Measurements from ENCODE around the gene TOR1AIP2. TPM values are rescaled to one million over a fixed set of nuclear protein-coding genes. Genes with fewer than 3 reads are reported as not detected.

TOR1AIP2 gene
- total and polyA plus RNA-seq, 2 donors (not counting 3 experiments of a cell fraction or from before 2014, with no cell fraction given) = 18.6 to 101 TPM

DNA sequence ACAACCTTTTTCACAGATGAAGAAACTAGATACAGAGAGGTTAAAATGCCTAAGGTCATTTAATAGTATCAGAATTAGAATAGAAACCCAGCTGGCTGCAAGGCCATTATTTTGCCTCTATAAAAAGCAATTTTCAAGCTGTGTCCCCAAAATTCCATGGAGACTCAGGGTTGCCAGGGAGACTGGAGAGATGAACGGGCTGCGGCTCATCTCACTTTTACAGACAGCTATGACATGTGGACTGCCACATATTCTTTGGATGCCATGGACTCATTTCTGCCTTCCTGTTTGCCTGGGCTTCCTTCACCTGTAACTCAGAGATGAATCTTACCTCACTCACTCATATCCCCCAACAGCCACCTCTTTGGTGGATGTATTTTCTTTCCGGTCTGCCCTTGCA is 17.0 kb downstream of the TOR1AIP2 start:
- Histone ChIP-seq H3K27me3 (ENCODE audit: control insufficient read depth in 2 of 2, insufficient read depth in 2 of 2, low read length in 2 of 2) (no peaks in the 10 kb centered on the region), H3K4me3 (replicated peaks in 1 of 3; ENCODE audit: insufficient read depth in 1 of 3, low read depth in 1 of 3, low read length in 3 of 3) (no peak overlapping the region), H3K9me1 (replicated peaks; ENCODE audit: control insufficient read depth, extremely low read depth, insufficient read depth, low read length) (no peaks in the 10 kb centered on the region), H2AFZ (ENCODE audit: low read depth, low read length) (no peak overlapping the region), H3K4me1 (ENCODE audit: control insufficient read depth, extremely low read depth, insufficient read depth, low read length) (no peaks in the 10 kb centered on the region), H3K27ac (ENCODE audit: insufficient read depth, low read depth, low read length) (no peak overlapping the region), H3K9ac (replicated peaks; ENCODE audit: extremely low read depth, insufficient read depth, low read length) (no peak overlapping the region), H3K9me3 (replicated peaks; ENCODE audit: control insufficient read depth, insufficient read depth, low read length) (no peaks in the 10 kb centered on the region), H3K4me2 (ENCODE audit: insufficient read depth, low read length) (no peak overlapping the region), H4K20me1 (replicated peaks; ENCODE audit: control insufficient read depth, extremely low read depth, insufficient read depth, low read length) (no peaks in the 10 kb centered on the region), H3K79me2 (ENCODE audit: control insufficient read depth, insufficient read depth, low read length) (peaks cover 13% of the 10 kb centered on the region), H3K36me3 (ENCODE audit: control insufficient read depth in 2 of 2, extremely low read depth in 1 of 2, insufficient read depth in 2 of 2, low read length in 2 of 2) (peaks cover 12 to 13% of the 10 kb centered on the region in 2 experiments)
- ChIA-PET POLR2A (no interaction called here), CTCF (interaction anchor here (0.7 to 1.8 kb wide), 6 partner anchors 11 to 488 kb away, joined by 3 to 5 read pairs (median 3); no protein-coding TSS in a partner anchor)
- dilution Hi-C loops (cut with MboI; ENCODE audit: extremely low pct_ligation_motif_present, low sequenced_read_pairs) = no loop called here
- no TSS peak for BruUV-seq (replicated peaks)
- intact Hi-C loops (cut with micrococcal nuclease) = no loop called here
- no peak for FAIRE-seq
- TF ChIP-seq FOS (IDR thresholded peaks at IDR 0.05; ENCODE audit: borderline replicate concordance, insufficient read depth, low read length) (no peak), JUN (IDR thresholded peaks at IDR 0.05; ENCODE audit: borderline replicate concordance, insufficient read depth, insufficient read length, low read depth) (no peak), EZH2 (IDR thresholded peaks at IDR 0.05; ENCODE audit: borderline replicate concordance, low read depth, low read length, severe bottlenecking) (no peak), POLR2A (IDR thresholded peaks at IDR 0.05; ENCODE audit: low read depth, low read length) (no peak), POLR2AphosphoS5 (IDR thresholded peaks at IDR 0.05; ENCODE audit: insufficient read depth, low read depth, low read length) (no peak), MYC (IDR thresholded peaks at IDR 0.05; ENCODE audit: low read depth, low read length) (no peak), GATA2 (IDR thresholded peaks at IDR 0.05; ENCODE audit: insufficient read depth, insufficient read length, low read depth, low read length) (no peak)
- TF ChIP-seq, protein P1, sequence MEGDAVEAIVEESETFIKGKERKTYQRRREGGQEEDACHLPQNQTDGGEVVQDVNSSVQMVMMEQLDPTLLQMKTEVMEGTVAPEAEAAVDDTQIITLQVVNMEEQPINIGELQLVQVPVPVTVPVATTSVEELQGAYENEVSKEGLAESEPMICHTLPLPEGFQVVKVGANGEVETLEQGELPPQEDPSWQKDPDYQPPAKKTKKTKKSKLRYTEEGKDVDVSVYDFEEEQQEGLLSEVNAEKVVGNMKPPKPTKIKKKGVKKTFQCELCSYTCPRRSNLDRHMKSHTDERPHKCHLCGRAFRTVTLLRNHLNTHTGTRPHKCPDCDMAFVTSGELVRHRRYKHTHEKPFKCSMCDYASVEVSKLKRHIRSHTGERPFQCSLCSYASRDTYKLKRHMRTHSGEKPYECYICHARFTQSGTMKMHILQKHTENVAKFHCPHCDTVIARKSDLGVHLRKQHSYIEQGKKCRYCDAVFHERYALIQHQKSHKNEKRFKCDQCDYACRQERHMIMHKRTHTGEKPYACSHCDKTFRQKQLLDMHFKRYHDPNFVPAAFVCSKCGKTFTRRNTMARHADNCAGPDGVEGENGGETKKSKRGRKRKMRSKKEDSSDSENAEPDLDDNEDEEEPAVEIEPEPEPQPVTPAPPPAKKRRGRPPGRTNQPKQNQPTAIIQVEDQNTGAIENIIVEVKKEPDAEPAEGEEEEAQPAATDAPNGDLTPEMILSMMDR (IDR thresholded peaks at IDR 0.05; ENCODE audit: extremely low read depth in 1 of 2, insufficient read depth in 1 of 2, low read depth in 1 of 2, low read length in 2 of 2) = no peak
- TF ChIP-seq, protein P2, sequence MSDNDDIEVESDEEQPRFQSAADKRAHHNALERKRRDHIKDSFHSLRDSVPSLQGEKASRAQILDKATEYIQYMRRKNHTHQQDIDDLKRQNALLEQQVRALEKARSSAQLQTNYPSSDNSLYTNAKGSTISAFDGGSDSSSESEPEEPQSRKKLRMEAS (IDR thresholded peaks at IDR 0.05; ENCODE audit: insufficient read depth, insufficient read length) = no peak
- no peak for DNase-seq (ENCODE audit: low read depth, low spot score)

All from endothelial cell of umbilical vein (primary cell).